Tibial artery (tissue), 4 donors: Measurements from ENCODE around the gene GIGYF1.
"Not testable (repeated sequence)": the region's sequence is repeated elsewhere in the genome, so short reads cannot be mapped to it uniquely, and the experiment has no call there.

Source experiments
- DNase-seq, 2 donors: peaks; one replicate each; pipeline ENCODE4 v3.0.0-alpha.2; 2019
- H3K27ac ChIP-seq, 2 donors: fragments of 200-600 bp; sonication (generic) in 1 of 2; 1 replicate in 1 of 2; 2 replicates in 1 of 2; pipeline ENCODE4 v1.5.1; 2018 to 2019; ENCODE audit warnings: mild to moderate bottlenecking in 1 of 2
- H3K27me3 ChIP-seq, 2 donors: fragments of 200-600 bp; sonication (generic) in 1 of 2; one replicate each; pipeline versions ENCODE4 v1.5.1 to v1.6.0; 2016 to 2019
- H3K36me3 ChIP-seq, 3 donors: fragments of 200-600 bp; sonication (generic) in 2 of 3; one replicate each; pipeline ENCODE4 v1.5.1; 2016 to 2019; ENCODE audit warnings: mild to moderate bottlenecking in 2 of 3
- H3K4me1 ChIP-seq, 4 donors: fragments of 200-600 bp; sonication (generic) in 2 of 4; 1 replicate in 3 of 4; 2 replicates in 1 of 4; pipeline ENCODE4 v1.5.1; 2016 to 2019
- H3K4me3 ChIP-seq, 2 donors: fragments of 200-600 bp; sonication (generic) in 1 of 2; 1 replicate in 1 of 2; 2 replicates in 1 of 2; pipeline ENCODE4 v1.5.1; 2018 to 2019; ENCODE audit warnings: mild to moderate bottlenecking in 2 of 2
- H3K9me3 ChIP-seq, 3 donors: fragments of 200-600 bp; sonication (generic) in 1 of 3; one replicate each; pipeline ENCODE4 v1.5.1; 2016 to 2019
- intact Hi-C: fragments of 100-400 bp; cut with DNase I; formaldehyde crosslinking; loops from one replicate; pipeline ENCODE4 v1.15.0; 2023; ENCODE audit warnings: low total_unique reads
- TF ChIP-seq, protein P1 (sequence below), 2 experiments: fragments of 200-600 bp in 1 of 2; fragments of 450-650 bp in 1 of 2; IDR thresholded peaks; one replicate each; pipeline ENCODE4 v1.5.1; 2017 to 2019; ENCODE audit warnings: antibody characterized with exemption in 2 of 2, mild to moderate bottlenecking in 1 of 2, moderate library complexity in 1 of 2

GIGYF1 gene

DNA sequence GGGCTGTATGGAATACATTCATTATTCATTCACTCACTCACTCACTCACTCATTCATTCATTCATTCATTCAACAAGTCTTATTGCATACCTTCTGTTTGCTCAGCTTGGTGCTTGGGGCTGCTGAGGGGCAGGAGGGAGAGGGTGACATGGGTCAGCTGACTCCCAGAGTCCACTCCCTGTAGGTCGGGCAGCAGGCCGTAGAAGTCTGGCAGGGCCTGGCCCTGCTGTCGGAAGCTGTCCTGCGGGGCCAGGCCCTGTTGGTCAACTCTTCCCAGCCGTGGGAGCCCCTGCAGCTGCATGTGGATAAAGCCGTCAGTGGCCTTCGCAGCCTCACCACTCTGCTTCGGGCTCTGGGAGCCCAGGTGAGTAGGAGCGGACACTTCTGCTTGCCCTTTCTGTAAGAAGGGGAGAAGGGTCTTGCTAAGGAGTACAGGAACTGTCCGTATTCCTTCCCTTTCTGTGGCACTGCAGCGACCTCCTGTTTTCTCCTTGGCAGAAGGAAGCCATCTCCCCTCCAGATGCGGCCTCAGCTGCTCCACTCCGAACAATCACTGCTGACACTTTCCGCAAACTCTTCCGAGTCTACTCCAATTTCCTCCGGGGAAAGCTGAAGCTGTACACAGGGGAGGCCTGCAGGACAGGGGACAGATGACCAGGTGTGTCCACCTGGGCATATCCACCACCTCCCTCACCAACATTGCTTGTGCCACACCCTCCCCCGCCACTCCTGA is 28.6 kb upstream of the GIGYF1 start:
- TF ChIP-seq, protein P1, sequence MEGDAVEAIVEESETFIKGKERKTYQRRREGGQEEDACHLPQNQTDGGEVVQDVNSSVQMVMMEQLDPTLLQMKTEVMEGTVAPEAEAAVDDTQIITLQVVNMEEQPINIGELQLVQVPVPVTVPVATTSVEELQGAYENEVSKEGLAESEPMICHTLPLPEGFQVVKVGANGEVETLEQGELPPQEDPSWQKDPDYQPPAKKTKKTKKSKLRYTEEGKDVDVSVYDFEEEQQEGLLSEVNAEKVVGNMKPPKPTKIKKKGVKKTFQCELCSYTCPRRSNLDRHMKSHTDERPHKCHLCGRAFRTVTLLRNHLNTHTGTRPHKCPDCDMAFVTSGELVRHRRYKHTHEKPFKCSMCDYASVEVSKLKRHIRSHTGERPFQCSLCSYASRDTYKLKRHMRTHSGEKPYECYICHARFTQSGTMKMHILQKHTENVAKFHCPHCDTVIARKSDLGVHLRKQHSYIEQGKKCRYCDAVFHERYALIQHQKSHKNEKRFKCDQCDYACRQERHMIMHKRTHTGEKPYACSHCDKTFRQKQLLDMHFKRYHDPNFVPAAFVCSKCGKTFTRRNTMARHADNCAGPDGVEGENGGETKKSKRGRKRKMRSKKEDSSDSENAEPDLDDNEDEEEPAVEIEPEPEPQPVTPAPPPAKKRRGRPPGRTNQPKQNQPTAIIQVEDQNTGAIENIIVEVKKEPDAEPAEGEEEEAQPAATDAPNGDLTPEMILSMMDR (IDR thresholded peaks at IDR 0.05), result no peak
- no peak for DNase-seq
- no peaks in the 10 kb centered on the region for H3K36me3 ChIP-seq
- H3K27me3 ChIP-seq, result peaks cover 0 to 73% of the 10 kb centered on the region in 2 donors
- H3K9me3 ChIP-seq, result no peaks in the 10 kb centered on the region
- intact Hi-C loops, result loop anchor here (10.0 kb wide), 1 partner anchor 258 kb away; the partner anchor contains the start of gene SPACDR
- no peak overlapping the region for H3K4me3 ChIP-seq
- peaks cover 0 to 21% (median 8%) of the 10 kb centered on the region in 4 donors for H3K4me1 ChIP-seq
- H3K27ac ChIP-seq, result no peak overlapping the region

DNA sequence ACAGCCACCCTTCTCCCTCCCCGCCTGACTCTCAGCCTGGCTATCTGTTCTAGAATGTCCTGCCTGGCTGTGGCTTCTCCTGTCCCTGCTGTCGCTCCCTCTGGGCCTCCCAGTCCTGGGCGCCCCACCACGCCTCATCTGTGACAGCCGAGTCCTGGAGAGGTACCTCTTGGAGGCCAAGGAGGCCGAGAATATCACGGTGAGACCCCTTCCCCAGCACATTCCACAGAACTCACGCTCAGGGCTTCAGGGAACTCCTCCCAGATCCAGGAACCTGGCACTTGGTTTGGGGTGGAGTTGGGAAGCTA is 27.4 kb upstream of the GIGYF1 start:
- Histone ChIP-seq H3K9me3 (no peaks in the 10 kb centered on the region), H3K27me3 (peaks cover 0 to 74% of the 10 kb centered on the region in 2 donors), H3K27ac (no peak overlapping the region), H3K4me1 (peaks cover 0 to 21% (median 8%) of the 10 kb centered on the region in 4 donors), H3K36me3 (no peaks in the 10 kb centered on the region), H3K4me3 (no peak overlapping the region)
- no peak for DNase-seq
- TF ChIP-seq, protein P1 (IDR thresholded peaks at IDR 0.05), result no peak
- intact Hi-C loops, result loop anchor here (10.0 kb wide), 1 partner anchor 257 kb away; the partner anchor contains the start of gene SPACDR

DNA sequence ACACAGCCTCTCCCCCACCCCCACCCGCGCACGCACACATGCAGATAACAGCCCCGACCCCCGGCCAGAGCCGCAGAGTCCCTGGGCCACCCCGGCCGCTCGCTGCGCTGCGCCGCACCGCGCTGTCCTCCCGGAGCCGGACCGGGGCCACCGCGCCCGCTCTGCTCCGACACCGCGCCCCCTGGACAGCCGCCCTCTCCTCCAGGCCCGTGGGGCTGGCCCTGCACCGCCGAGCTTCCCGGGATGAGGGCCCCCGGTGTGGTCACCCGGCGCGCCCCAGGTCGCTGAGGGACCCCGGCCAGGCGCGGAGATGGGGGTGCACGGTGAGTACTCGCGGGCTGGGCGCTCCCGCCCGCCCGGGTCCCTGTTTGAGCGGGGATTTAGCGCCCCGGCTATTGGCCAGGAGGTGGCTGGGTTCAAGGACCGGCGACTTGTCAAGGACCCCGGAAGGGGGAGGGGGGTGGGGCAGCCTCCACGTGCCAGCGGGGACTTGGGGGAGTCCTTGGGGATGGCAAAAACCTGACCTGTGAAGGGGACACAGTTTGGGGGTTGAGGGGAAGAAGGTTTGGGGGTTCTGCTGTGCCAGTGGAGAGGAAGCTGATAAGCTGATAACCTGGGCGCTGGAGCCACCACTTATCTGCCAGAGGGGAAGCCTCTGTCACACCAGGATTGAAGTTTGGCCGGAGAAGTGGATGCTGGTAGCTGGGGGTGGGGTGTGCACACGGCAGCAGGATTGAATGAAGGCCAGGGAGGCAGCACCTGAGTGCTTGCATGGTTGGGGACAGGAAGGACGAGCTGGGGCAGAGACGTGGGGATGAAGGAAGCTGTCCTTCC is 26.8 kb upstream of the GIGYF1 start:
- intact Hi-C loops, result loop anchor here (10.0 kb wide), 1 partner anchor 256 kb away; the partner anchor contains the start of gene SPACDR
- Histone ChIP-seq H3K27me3 (peaks cover 0 to 72% of the 10 kb centered on the region in 2 donors), H3K36me3 (no peaks in the 10 kb centered on the region), H3K27ac (no peak overlapping the region), H3K4me1 (peaks cover 0 to 21% (median 8%) of the 10 kb centered on the region in 4 donors), H3K9me3 (no peaks in the 10 kb centered on the region), H3K4me3 (no peak overlapping the region)
- DNase-seq, result no peak
- TF ChIP-seq, protein P1 (IDR thresholded peaks at IDR 0.05), result no peak

DNA sequence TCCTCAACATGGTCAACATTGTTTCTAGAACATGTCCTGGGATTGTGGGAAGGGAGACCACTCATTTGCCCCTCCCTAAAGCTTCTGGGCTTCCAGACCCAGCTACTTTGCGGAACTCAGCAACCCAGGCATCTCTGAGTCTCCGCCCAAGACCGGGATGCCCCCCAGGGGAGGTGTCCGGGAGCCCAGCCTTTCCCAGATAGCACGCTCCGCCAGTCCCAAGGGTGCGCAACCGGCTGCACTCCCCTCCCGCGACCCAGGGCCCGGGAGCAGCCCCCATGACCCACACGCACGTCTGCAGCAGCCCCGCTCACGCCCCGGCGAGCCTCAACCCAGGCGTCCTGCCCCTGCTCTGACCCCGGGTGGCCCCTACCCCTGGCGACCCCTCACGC is 26.2 kb upstream of the GIGYF1 start, which contains the start of gene EPO:
TSS of gene EPO (plus strand) at position 190 of the 392 bp plus-strand sequence. CDS start 513 bp downstream, outside the sequence.
- Histone ChIP-seq H3K36me3 (no peaks in the 10 kb centered on the region), H3K4me1 (peaks cover 0 to 17% (median 8%) of the 10 kb centered on the region in 4 donors), H3K4me3 (no peak within 1 kb of the TSS), H3K27me3 (peaks cover 0 to 67% of the 10 kb centered on the region in 2 donors), H3K9me3 (no peaks in the 10 kb centered on the region), H3K27ac (no peak within 1 kb of the TSS)
- intact Hi-C loops, result loop anchor here (10.0 kb wide), 1 partner anchor 255 kb away; the partner anchor contains the start of gene SPACDR
- TF ChIP-seq, protein P1 (IDR thresholded peaks at IDR 0.05), result no peak
- no peak for DNase-seq

DNA sequence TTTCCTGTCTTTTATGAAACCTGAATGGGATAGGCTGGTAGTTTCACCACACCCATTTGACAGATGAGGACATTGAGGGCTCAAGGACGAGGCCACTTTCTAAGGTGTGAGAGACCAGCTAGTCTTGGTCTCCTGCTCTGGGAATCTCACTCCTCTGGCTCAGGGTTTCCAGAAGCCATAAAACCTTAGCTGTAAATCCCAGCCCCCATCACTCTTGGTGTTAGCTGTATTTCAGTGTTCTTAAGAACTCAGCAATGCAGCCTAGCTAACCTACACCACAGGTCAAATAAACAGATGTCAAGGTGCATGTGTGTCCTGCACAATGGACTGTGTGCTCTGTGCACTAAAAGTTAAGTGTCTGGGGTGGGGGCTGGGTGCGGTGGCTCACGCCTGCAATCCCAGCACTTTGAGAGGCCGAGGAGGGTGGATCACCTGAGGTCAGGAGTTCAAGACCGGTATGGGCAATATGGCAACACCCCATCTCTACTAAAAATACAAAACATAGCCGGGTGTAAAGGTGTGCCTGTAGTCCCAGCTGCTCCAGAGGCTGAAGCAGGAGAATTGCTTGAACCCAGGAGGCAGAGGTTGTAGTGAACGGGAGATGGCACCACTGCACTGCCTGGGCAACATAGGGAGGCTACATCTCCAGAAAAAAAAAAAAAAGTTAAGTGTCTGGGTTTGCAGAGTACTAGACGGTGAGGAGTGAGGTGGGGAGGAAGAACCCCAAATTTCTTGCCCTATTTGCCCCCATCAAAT is 25.7 kb upstream of the GIGYF1 start:
- no peak overlapping the region for H3K27ac ChIP-seq
- no peak for DNase-seq
- TF ChIP-seq, protein P1 (IDR thresholded peaks at IDR 0.05), result no peak
- H3K27me3 ChIP-seq, result peaks cover 0 to 62% of the 10 kb centered on the region in 2 donors
- H3K9me3 ChIP-seq, result no peaks in the 10 kb centered on the region
- no peak overlapping the region for H3K4me3 ChIP-seq
- intact Hi-C loops, result loop anchor here (10.0 kb wide), 1 partner anchor 255 kb away; the partner anchor contains the start of gene SPACDR
- no peaks in the 10 kb centered on the region for H3K36me3 ChIP-seq
- H3K4me1 ChIP-seq, result peaks cover 0 to 14% (median 8%) of the 10 kb centered on the region in 4 donors

DNA sequence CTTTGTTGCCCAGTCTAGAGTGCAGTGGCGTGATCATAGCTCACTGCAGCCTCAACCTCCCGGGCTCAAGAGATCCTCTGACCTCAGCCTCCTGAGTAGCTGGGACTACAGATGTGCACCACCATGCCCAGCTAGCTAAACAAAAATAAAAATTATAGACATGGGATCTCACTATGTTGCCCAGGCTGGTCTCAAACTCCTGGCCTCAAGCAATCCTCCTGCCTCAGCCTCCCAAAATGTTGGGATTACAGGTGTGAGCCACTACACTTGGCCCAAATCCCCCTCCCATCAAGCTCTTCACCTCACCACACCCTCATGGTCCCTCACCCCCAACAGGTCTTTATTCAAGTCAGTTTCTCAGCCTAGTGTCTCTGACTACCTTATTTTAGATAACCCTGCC is 23.0 kb upstream of the GIGYF1 start:
- intact Hi-C loops, H3K27ac ChIP-seq, H3K9me3 ChIP-seq, H3K36me3 ChIP-seq, DNase-seq, H3K4me3 ChIP-seq: not testable (repeated sequence)
- H3K4me1 ChIP-seq, result peaks cover 0 to 14% (median 8%) of the 10 kb centered on the region in 4 donors
- peaks cover 0 to 37% of the 10 kb centered on the region in 2 donors for H3K27me3 ChIP-seq
